ENCODE results near the gene COL7A1. TPM values are rescaled to one million over a fixed set of nuclear protein-coding genes. Genes with fewer than 3 reads are reported as not detected.
A peak's percentile ranks its signal among the peaks of the same experiment; 100 is the strongest.

The COL7A1 gene
- total RNA-seq, 1 experiment from 2014 or later: 0.31 TPM

- DNase-seq (ENCODE audit: low spot score): no peak
These were observed 3.1 kb downstream of the COL7A1 start for GRCh38 chr3:48591886-48592518.

- DNase-seq (ENCODE audit: low spot score): no peak
These were observed 3.7 kb downstream of the COL7A1 start for GRCh38 chr3:48591436-48591835.

- no peak for DNase-seq (ENCODE audit: low spot score)
These were observed 6.9 kb downstream of the COL7A1 start for GRCh38 chr3:48588230-48588629.

GRCh38 chr3:48587686-48588085, 7.4 kb downstream of the COL7A1 start:
- DNase-seq (ENCODE audit: low spot score): no peak

GRCh38 chr3:48585411-48585810, 9.7 kb downstream of the COL7A1 start:
- no peak for DNase-seq (ENCODE audit: low spot score)

DNA sequence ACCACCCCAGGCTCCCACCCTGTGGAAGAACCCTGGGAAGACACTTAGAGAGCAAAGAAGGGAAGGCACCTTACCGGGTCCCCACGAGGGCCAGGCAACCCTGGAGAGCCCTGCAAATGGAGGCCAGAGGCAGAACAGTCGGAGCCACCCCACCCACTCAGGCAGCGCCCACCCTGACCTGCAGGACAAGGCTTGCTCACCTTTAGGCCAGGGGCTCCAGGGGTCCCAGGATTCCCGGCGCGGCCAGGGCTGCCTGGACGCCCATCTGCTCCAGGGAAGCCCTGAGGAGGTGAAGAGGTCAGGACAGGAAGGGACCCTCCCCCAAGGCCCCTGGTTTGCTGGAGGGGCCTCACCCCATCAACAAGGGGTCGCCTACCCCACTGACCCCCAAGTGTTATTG, 10.3 kb downstream of the COL7A1 start:
- no peak for DNase-seq (ENCODE audit: low spot score)

DNA sequence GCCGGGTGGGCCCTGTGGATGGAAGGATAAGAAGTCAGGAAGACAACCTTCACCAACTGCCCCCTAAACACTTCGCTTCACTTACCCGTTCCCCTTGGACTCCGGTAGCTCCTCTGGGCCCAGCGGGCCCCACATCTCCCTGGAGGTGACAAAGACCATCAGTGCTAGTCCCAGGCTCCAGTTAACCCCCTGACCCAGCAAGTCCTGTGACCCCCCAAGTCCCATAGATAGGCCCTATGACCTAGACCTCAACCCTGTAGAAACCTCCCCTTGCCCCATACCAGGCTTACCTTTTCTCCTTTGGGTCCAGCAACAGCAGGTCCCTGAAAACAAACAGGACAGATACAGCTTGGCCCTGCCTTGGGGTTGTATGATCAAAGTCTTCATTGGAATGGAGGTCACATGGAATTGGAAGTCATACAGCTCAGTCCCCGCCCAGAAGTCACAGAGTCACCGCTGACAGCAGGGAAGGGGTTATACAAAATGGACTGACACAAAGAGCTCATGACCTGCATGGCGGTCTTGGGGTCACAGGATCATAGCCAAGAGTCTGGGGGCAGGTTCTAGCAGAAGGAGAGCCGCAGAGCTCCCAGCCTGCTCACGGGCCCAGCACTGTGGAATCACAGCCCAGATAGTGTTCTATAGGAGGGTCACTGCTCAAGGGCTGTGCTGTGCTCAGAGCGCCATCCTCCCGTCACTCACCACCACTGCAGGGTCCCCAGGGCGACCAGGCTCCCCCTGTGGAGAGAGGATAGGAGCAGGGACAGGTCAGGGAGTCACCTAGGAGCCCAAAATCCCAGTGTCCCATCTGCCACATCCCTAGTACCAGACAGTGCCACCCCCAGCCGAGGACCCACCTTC, 13.3 kb downstream of the COL7A1 start:
- no peak for DNase-seq (ENCODE audit: low spot score)

GRCh38 chr3:48576647-48577046, 18.5 kb downstream of the COL7A1 start:
- DNase-seq (ENCODE audit: low spot score): no peak

GRCh38 chr3:48575366-48575765, 19.8 kb downstream of the COL7A1 start:
- DNase-seq (ENCODE audit: low spot score): no peak

DNA sequence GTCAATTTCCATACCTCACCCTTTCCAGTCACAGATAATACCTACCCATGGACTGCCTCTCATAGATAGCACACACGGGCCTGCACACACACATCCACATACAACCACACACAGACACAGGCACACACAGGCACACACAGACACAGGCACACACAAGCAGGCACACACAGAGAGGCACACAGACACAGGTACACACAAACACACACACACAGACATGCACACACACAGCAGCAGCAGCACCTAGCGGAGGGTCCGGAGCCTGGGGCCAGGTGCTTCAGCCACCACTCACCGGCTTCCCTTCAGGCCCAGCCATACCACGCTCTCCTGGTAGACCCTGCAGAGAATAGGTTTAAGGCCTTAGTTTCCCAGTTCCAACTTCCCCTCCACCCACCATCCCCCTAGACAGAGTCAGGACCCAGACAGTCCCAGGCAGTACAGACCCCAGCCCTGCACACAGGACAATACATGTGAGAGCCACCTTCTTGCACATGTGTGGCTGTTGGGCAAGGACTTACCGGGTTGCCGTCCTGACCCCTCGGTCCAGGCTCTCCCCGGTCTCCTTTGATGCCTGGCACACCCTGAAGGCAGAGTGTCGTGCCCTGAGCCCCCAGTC, 21.1 kb downstream of the COL7A1 start:
- DNase-seq (ENCODE audit: low spot score): no peak

DNA sequence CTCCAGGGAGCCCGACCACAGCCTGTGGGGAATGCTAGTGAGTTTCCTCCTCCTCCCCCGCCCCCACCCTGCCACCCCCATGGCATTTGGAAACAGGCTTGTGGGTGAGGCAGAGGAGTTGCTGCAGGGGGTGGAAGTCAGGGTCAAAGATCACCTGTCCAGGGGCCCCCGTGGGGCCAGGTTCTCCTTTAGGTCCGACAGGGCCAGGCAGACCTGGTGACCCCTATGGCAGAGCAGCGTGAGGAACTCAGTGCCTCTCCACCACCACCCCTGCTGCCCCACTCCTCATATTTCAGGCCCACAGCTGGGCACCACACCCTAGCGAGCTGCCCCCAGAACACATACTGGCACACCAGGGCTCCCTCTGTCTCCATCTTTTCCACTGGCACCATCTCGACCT, 22.6 kb downstream of the COL7A1 start:
- DNase-seq (ENCODE audit: low spot score): no peak

DNA sequence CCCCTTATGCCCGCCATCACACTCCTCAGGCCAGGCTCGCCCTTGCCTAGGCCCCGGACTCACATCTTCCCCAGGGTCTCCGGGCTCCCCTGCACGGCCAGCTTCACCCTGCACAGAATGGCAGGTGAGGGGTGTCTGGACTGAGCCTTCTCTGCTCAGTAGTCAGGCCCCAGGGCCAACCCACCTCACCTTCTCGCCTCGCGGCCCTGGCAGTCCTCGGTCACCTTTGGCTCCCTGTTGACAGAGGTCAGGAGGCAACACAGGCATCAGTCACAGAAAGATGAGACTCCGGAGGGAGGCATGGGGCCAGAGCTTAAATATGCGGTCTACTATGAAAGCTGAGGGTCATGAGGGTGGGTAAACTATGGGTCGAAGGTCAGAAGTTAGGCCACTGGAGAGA, 23.2 kb downstream of the COL7A1 start:
- DNase-seq (ENCODE audit: low spot score): no peak

DNA sequence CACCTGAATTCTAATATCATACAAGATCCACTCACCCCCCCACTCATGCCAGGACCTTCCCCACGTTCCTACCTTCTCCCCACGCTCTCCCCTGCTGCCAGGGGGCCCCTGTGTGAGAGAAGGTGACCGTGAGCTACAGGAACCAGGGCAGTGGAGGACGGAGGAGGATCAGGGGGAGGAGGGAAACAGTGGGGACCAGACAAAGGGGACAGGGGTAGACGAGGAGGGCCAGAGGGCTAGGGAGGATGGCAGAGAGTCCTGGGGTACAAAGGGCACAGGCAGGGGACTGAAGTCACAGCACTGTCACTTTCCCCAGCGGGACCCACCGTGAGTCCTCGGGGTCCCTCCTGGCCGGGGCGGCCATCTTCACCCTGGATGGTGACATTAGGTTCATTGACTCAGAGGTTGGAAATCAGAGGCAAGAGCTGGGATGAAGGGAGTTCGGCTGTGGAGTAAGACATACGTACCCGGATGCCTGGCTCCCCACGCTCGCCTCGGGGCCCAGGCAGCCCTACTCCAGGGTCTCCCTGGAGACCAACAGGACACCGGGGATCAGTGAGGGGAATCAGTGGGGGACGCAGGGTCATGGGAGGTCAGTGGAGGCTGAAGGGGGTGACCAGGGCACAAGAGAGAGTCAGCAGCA, 25.2 kb downstream of the COL7A1 start:
- DNase-seq (ENCODE audit: low spot score): no peak

GRCh38 chr3:48569400-48569799, 25.7 kb downstream of the COL7A1 start:
- no peak for DNase-seq (ENCODE audit: low spot score)

DNA sequence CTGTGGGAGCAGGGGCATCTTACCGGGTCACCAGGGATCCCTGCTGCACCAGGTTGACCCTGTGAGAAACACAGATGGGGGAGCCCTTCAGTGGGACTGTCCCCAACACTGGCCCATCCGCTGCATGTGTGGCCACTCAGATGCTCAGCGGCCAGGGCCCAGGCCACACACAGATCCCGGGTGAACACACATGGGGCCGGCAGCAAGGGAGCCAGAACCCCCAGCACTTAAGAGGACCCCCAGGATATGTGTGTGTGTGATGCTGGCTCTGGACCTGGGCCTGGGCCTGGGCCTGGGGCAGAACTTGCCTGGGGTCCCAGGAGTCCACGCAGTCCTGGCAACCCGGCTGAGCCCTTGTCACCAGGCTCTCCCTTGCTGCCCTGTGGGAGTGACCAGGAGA, 26.7 kb downstream of the COL7A1 start:
- no peak for DNase-seq (ENCODE audit: low spot score)

GRCh38 chr3:48567500-48567899, 27.6 kb downstream of the COL7A1 start:
- DNase-seq (ENCODE audit: low spot score): no peak

GRCh38 chr3:48567090-48567489, 28.0 kb downstream of the COL7A1 start:
- DNase-seq (ENCODE audit: low spot score): no peak

- no peak for DNase-seq (ENCODE audit: low spot score)
These were observed 28.7 kb downstream of the COL7A1 start for GRCh38 chr3:48566401-48566760.

DNA sequence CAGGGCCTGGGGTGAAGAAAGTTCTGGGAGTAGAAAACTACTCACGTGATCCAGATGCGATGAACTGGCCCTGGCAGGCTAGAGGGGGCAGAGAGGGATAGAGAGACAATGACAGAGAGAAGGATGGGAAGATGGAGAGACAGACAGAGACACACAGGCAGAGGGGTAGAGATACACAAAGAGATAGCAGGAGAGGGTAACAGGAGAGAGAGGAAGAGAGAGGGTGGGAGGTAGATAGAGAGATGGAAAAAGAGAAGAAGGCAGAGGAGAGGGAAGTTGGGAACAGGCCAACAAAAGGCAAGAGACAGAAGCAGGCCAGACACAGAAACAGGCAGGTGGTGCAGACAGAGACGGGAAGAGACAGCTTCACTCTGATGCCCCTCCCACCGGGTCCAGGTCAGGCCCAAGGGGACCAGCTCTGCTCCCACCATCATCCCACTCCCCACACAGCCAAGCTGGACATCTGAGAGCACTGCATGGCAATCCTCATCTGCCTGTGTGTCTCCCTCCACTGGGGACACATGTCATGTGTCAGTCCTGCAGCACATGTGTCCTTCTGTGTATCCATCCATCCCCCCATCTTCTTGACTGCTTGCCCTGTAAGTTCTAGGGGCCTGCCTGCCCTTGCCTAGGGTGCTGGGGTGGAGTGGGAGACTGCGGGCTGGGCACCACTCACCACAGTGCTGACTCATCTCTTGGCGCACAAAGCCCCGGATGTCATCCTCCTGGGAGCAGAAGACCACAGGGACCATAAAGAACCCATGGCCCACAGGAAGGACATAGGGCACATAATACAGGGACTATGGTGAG, 29.3 kb downstream of the COL7A1 start:
- DNase-seq (ENCODE audit: low spot score): no peak

GRCh38 chr3:48565186-48565585, 29.9 kb downstream of the COL7A1 start:
- no peak for DNase-seq (ENCODE audit: low spot score)

- DNase-seq (ENCODE audit: low spot score): no peak
These were observed 30.5 kb downstream of the COL7A1 start for GRCh38 chr3:48564667-48565066.

- peak; percentile 29 for DNase-seq (ENCODE audit: low spot score)
These were observed 31.1 kb downstream of the COL7A1 start for GRCh38 chr3:48564022-48564421.
